IPS-15b (cell line): Measurements from ENCODE around the gene PPFIA3.
"Not testable (repeated sequence)": the region's sequence is repeated elsewhere in the genome, so short reads cannot be mapped to it uniquely, and the experiment has no call there.

ENCODE experiments used
- H3K27me3 ChIP-seq: one replicate; pipeline ENCODE4 v1.6.1; 2013; ENCODE audit warnings: low read length; ENCODE audit not compliant: control insufficient read depth, insufficient read depth
- H3K36me3 ChIP-seq: one replicate; pipeline ENCODE4 v1.6.1; 2013; ENCODE audit warnings: low read length; ENCODE audit not compliant: control insufficient read depth, insufficient read depth
- H3K4me1 ChIP-seq: one replicate; pipeline ENCODE4 v1.6.1; 2013; ENCODE audit warnings: mild to moderate bottlenecking, low read length; ENCODE audit not compliant: control insufficient read depth, insufficient read depth
- H3K4me3 ChIP-seq: one replicate; pipeline ENCODE4 v1.5.1; 2013; ENCODE audit warnings: low read depth, low read length
- H3K9ac ChIP-seq: one replicate; pipeline ENCODE4 v1.6.1; 2013; ENCODE audit warnings: low read depth, mild to moderate bottlenecking, low read length
- H3K9me3 ChIP-seq: one replicate; pipeline ENCODE4 v1.6.1; 2013; ENCODE audit warnings: mild to moderate bottlenecking, low read length; ENCODE audit not compliant: control insufficient read depth, insufficient read depth

PPFIA3 gene

GRCh38 chr19:49119411-49120324 lies at the start of gene PPFIA3:
Gene PPFIA3 (plus strand): TSS chr19:49119544. CDS start chr19:49127874, 8,330 bp downstream.
- Histone ChIP-seq H3K4me1 (no peaks in the 10 kb centered on the region), H3K9ac (peak within 1 kb of the TSS; percentile 28), H3K27me3 (peaks cover 24% of the 10 kb centered on the region), H3K4me3 (peak within 1 kb of the TSS; percentile 82), H3K36me3 (no peaks in the 10 kb centered on the region), H3K9me3 (no peaks in the 10 kb centered on the region)

- H3K36me3 ChIP-seq, result no peaks in the 10 kb centered on the region
- H3K9ac ChIP-seq, result no peak overlapping the region
- H3K27me3 ChIP-seq, result peaks cover 74% of the 10 kb centered on the region
Observed at GRCh38 chr19:49070416-49070815, 48.9 kb upstream of the PPFIA3 start.

GRCh38 chr19:49071860-49072547 lies 47.3 kb upstream of the PPFIA3 start:
- no peaks in the 10 kb centered on the region for H3K9me3 ChIP-seq
- no peaks in the 10 kb centered on the region for H3K4me1 ChIP-seq
- H3K36me3 ChIP-seq, result no peaks in the 10 kb centered on the region
- H3K4me3 ChIP-seq, result no peak overlapping the region
- peaks cover 58% of the 10 kb centered on the region for H3K27me3 ChIP-seq
- H3K9ac ChIP-seq, result no peak overlapping the region

More at GRCh38 chr19:49070416-49070815, 48.9 kb upstream of the PPFIA3 start:
- Histone ChIP-seq H3K4me1 (peaks cover 6% of the 10 kb centered on the region), H3K4me3 (no peak overlapping the region), H3K9me3 (no peaks in the 10 kb centered on the region)

- Histone ChIP-seq H3K9me3 (no peaks in the 10 kb centered on the region), H3K27me3 (peaks cover 44% of the 10 kb centered on the region), H3K9ac (no peak overlapping the region), H3K4me3 (no peak overlapping the region), H3K36me3 (no peaks in the 10 kb centered on the region), H3K4me1 (no peaks in the 10 kb centered on the region)
Observed at GRCh38 chr19:49073514-49074378, 45.6 kb upstream of the PPFIA3 start.

GRCh38 chr19:49074869-49075268 lies 44.5 kb upstream of the PPFIA3 start:
- not testable (repeated sequence) for H3K36me3 ChIP-seq, H3K9me3 ChIP-seq, H3K9ac ChIP-seq, H3K4me3 ChIP-seq, H3K4me1 ChIP-seq
- peaks cover 33% of the 10 kb centered on the region for H3K27me3 ChIP-seq

- Histone ChIP-seq H3K4me1 (no peaks in the 10 kb centered on the region), H3K27me3 (no peaks in the 10 kb centered on the region), H3K9ac (no peak overlapping the region), H3K9me3 (no peaks in the 10 kb centered on the region), H3K36me3 (peaks cover 1% of the 10 kb centered on the region), H3K4me3 (no peak overlapping the region)
Observed at GRCh38 chr19:49080392-49080791, 39.0 kb upstream of the PPFIA3 start.

- peaks cover 4% of the 10 kb centered on the region for H3K36me3 ChIP-seq
- H3K4me1 ChIP-seq, result peaks cover under 1% of the 10 kb centered on the region
- no peak overlapping the region for H3K9ac ChIP-seq
- H3K4me3 ChIP-seq, result no peak overlapping the region
- no peaks in the 10 kb centered on the region for H3K27me3 ChIP-seq
- H3K9me3 ChIP-seq, result no peaks in the 10 kb centered on the region
Observed at GRCh38 chr19:49081273-49081672, 38.1 kb upstream of the PPFIA3 start.

- Histone ChIP-seq H3K36me3 (peaks cover 15% of the 10 kb centered on the region), H3K4me1 (peaks cover 3% of the 10 kb centered on the region), H3K9me3 (no peaks in the 10 kb centered on the region), H3K9ac (no peak overlapping the region), H3K27me3 (no peaks in the 10 kb centered on the region), H3K4me3 (peak overlapping the region; percentile 94)
Observed at GRCh38 chr19:49084206-49085019, 34.9 kb upstream of the PPFIA3 start.

- Histone ChIP-seq H3K36me3 (peaks cover 20% of the 10 kb centered on the region), H3K27me3 (no peaks in the 10 kb centered on the region), H3K9ac (peak within 1 kb of the TSS; percentile 94), H3K4me3 (peak within 1 kb of the TSS; percentile 94), H3K9me3 (no peaks in the 10 kb centered on the region), H3K4me1 (peaks cover 3% of the 10 kb centered on the region)
Observed at GRCh38 chr19:49085020-49085867, 34.1 kb upstream of the PPFIA3 start, which contains the start of gene SNRNP70. Gene SNRNP70 (plus strand): TSS chr19:49085451. CDS start chr19:49086415, 964 bp downstream.

GRCh38 chr19:49085868-49086232 lies 33.5 kb upstream of the PPFIA3 start:
- peak overlapping the region; percentile 94 for H3K4me3 ChIP-seq
- H3K36me3 ChIP-seq, result peaks cover 25% of the 10 kb centered on the region
- H3K9me3 ChIP-seq, result no peaks in the 10 kb centered on the region
- H3K9ac ChIP-seq, result peak overlapping the region; percentile 94
- no peaks in the 10 kb centered on the region for H3K27me3 ChIP-seq
- H3K4me1 ChIP-seq, result peaks cover 3% of the 10 kb centered on the region
